ENCODE measurements around the gene BORCS5. TPM values are rescaled to one million over a fixed set of nuclear protein-coding genes. Genes with fewer than 3 reads are reported as not detected.
"Not testable (repeated sequence)": the region's sequence is repeated elsewhere in the genome, so short reads cannot be mapped to it uniquely, and the experiment has no call there.

Gene BORCS5
- total and polyA plus RNA-seq, 4 donors = 13.3 to 28.1 (median 14.4) TPM

GRCh38 chr12:12400793-12401192, 43.9 kb downstream of the BORCS5 start:
- no CpG with 5 or more reads among the region's 3 CpGs for WGBS (ENCODE audit: insufficient coverage)
- Histone ChIP-seq H3K4me1 (ENCODE audit: control insufficient read depth, insufficient read depth, low read length) (no peaks in the 10 kb centered on the region), H3K9me3 (ENCODE audit: control insufficient read depth, insufficient read depth, low read length) (no peaks in the 10 kb centered on the region), H3K4me3 (ENCODE audit: low read depth, low read length) (no peak overlapping the region), H3K27ac (ENCODE audit: low read depth, low read length) (no peak overlapping the region), H3K36me3 (ENCODE audit: control insufficient read depth, insufficient read depth, low read length) (no peaks in the 10 kb centered on the region), H3K27me3 (ENCODE audit: control insufficient read depth, insufficient read depth, low read length) (no peaks in the 10 kb centered on the region)
- no peak for DNase-seq (ENCODE audit: low read depth in 4 of 6, low spot score in 6 of 6)

- no CpG with 5 or more reads among the region's 9 CpGs for WGBS (ENCODE audit: insufficient coverage)
- DNase-seq (ENCODE audit: low read depth in 4 of 6, low spot score in 6 of 6) = no peak
- no peak overlapping the region for H3K27ac ChIP-seq (ENCODE audit: low read depth, low read length)
These were observed 46.7 kb downstream of the BORCS5 start for GRCh38 chr12:12403264-12404248.

GRCh38 chr12:12404297-12404696, 47.4 kb downstream of the BORCS5 start:
- Histone ChIP-seq H3K36me3 (ENCODE audit: control insufficient read depth, insufficient read depth, low read length) (no peaks in the 10 kb centered on the region), H3K9me3 (ENCODE audit: control insufficient read depth, insufficient read depth, low read length) (no peaks in the 10 kb centered on the region), H3K4me3 (ENCODE audit: low read depth, low read length) (no peak overlapping the region), H3K27ac (ENCODE audit: low read depth, low read length) (no peak overlapping the region), H3K4me1 (ENCODE audit: control insufficient read depth, insufficient read depth, low read length) (no peaks in the 10 kb centered on the region), H3K27me3 (ENCODE audit: control insufficient read depth, insufficient read depth, low read length) (no peaks in the 10 kb centered on the region)
- WGBS (ENCODE audit: insufficient coverage) = 100% methylated on average over 1 of the region's 1 CpG
- no peak for DNase-seq (ENCODE audit: low read depth in 4 of 6, low spot score in 6 of 6)

More at GRCh38 chr12:12403264-12404248, 46.7 kb downstream of the BORCS5 start:
- no peaks in the 10 kb centered on the region for H3K36me3 ChIP-seq (ENCODE audit: control insufficient read depth, insufficient read depth, low read length)
- no peak overlapping the region for H3K4me3 ChIP-seq (ENCODE audit: low read depth, low read length)
- no peaks in the 10 kb centered on the region for H3K4me1 ChIP-seq (ENCODE audit: control insufficient read depth, insufficient read depth, low read length)
- no peaks in the 10 kb centered on the region for H3K9me3 ChIP-seq (ENCODE audit: control insufficient read depth, insufficient read depth, low read length)
- no peaks in the 10 kb centered on the region for H3K27me3 ChIP-seq (ENCODE audit: control insufficient read depth, insufficient read depth, low read length)

GRCh38 chr12:12405882-12406281, 49.0 kb downstream of the BORCS5 start:
- H3K9me3 ChIP-seq (ENCODE audit: control insufficient read depth, insufficient read depth, low read length) = no peaks in the 10 kb centered on the region
- H3K4me3 ChIP-seq (ENCODE audit: low read depth, low read length) = no peak overlapping the region
- H3K4me1 ChIP-seq (ENCODE audit: control insufficient read depth, insufficient read depth, low read length) = no peaks in the 10 kb centered on the region
- H3K27ac ChIP-seq (ENCODE audit: low read depth, low read length) = no peak overlapping the region
- 37% methylated on average over 4 of the region's 5 CpGs for WGBS (ENCODE audit: insufficient coverage)
- no peaks in the 10 kb centered on the region for H3K36me3 ChIP-seq (ENCODE audit: control insufficient read depth, insufficient read depth, low read length)
- DNase-seq (ENCODE audit: low read depth in 4 of 6, low spot score in 6 of 6) = peak in 3 of 6 donors; percentile 23 to 65 (median 59)
- H3K27me3 ChIP-seq (ENCODE audit: control insufficient read depth, insufficient read depth, low read length) = no peaks in the 10 kb centered on the region

GRCh38 chr12:12406762-12407161, 49.9 kb downstream of the BORCS5 start:
- Histone ChIP-seq H3K27me3 (ENCODE audit: control insufficient read depth, insufficient read depth, low read length) (no peaks in the 10 kb centered on the region), H3K9me3 (ENCODE audit: control insufficient read depth, insufficient read depth, low read length) (no peaks in the 10 kb centered on the region), H3K36me3 (ENCODE audit: control insufficient read depth, insufficient read depth, low read length) (no peaks in the 10 kb centered on the region), H3K27ac (ENCODE audit: low read depth, low read length) (no peak overlapping the region), H3K4me1 (ENCODE audit: control insufficient read depth, insufficient read depth, low read length) (no peaks in the 10 kb centered on the region), H3K4me3 (ENCODE audit: low read depth, low read length) (no peak overlapping the region)
- no peak for DNase-seq (ENCODE audit: low read depth in 4 of 6, low spot score in 6 of 6)

- Histone ChIP-seq H3K27ac (ENCODE audit: low read depth, low read length) (no peak overlapping the region), H3K36me3 (ENCODE audit: control insufficient read depth, insufficient read depth, low read length) (no peaks in the 10 kb centered on the region), H3K27me3 (ENCODE audit: control insufficient read depth, insufficient read depth, low read length) (no peaks in the 10 kb centered on the region), H3K9me3 (ENCODE audit: control insufficient read depth, insufficient read depth, low read length) (no peaks in the 10 kb centered on the region), H3K4me1 (ENCODE audit: control insufficient read depth, insufficient read depth, low read length) (no peaks in the 10 kb centered on the region), H3K4me3 (ENCODE audit: low read depth, low read length) (no peak overlapping the region)
- no peak for DNase-seq (ENCODE audit: low read depth in 4 of 6, low spot score in 6 of 6)
- WGBS (ENCODE audit: insufficient coverage) = no CpG with 5 or more reads among the region's 1 CpG
These were observed 51.4 kb downstream of the BORCS5 start for GRCh38 chr12:12408265-12408690.

GRCh38 chr12:12409337-12409736, 52.5 kb downstream of the BORCS5 start:
- no CpG with 5 or more reads among the region's 2 CpGs for WGBS (ENCODE audit: insufficient coverage)
- not testable (repeated sequence) for H3K9me3 ChIP-seq (ENCODE audit: control insufficient read depth, insufficient read depth, low read length); H3K27ac ChIP-seq (ENCODE audit: low read depth, low read length); H3K4me3 ChIP-seq (ENCODE audit: low read depth, low read length); H3K36me3 ChIP-seq (ENCODE audit: control insufficient read depth, insufficient read depth, low read length); H3K27me3 ChIP-seq (ENCODE audit: control insufficient read depth, insufficient read depth, low read length); H3K4me1 ChIP-seq (ENCODE audit: control insufficient read depth, insufficient read depth, low read length); DNase-seq (ENCODE audit: low read depth in 4 of 6, low spot score in 6 of 6)

- DNase-seq (ENCODE audit: low read depth in 4 of 6, low spot score in 6 of 6) = no peak
- H3K9me3 ChIP-seq (ENCODE audit: control insufficient read depth, insufficient read depth, low read length) = no peaks in the 10 kb centered on the region
- no peak overlapping the region for H3K27ac ChIP-seq (ENCODE audit: low read depth, low read length)
- H3K27me3 ChIP-seq (ENCODE audit: control insufficient read depth, insufficient read depth, low read length) = no peaks in the 10 kb centered on the region
- WGBS (ENCODE audit: insufficient coverage) = no CpG with 5 or more reads among the region's 2 CpGs
- no peaks in the 10 kb centered on the region for H3K4me1 ChIP-seq (ENCODE audit: control insufficient read depth, insufficient read depth, low read length)
- H3K36me3 ChIP-seq (ENCODE audit: control insufficient read depth, insufficient read depth, low read length) = no peaks in the 10 kb centered on the region
- H3K4me3 ChIP-seq (ENCODE audit: low read depth, low read length) = no peak overlapping the region
These were observed 59.0 kb downstream of the BORCS5 start for GRCh38 chr12:12415886-12416285.

- WGBS (ENCODE audit: insufficient coverage) = no CpG with 5 or more reads among the region's 3 CpGs
- not testable (repeated sequence) for H3K4me3 ChIP-seq (ENCODE audit: low read depth, low read length)
These were observed 62.3 kb downstream of the BORCS5 start for GRCh38 chr12:12419165-12419564.

GRCh38 chr12:12423367-12423766, 66.5 kb downstream of the BORCS5 start:
- Histone ChIP-seq H3K4me3 (ENCODE audit: low read depth, low read length) (no peak overlapping the region), H3K9me3 (ENCODE audit: control insufficient read depth, insufficient read depth, low read length) (peaks cover 5% of the 10 kb centered on the region), H3K36me3 (ENCODE audit: control insufficient read depth, insufficient read depth, low read length) (no peaks in the 10 kb centered on the region), H3K27ac (ENCODE audit: low read depth, low read length) (no peak overlapping the region), H3K27me3 (ENCODE audit: control insufficient read depth, insufficient read depth, low read length) (no peaks in the 10 kb centered on the region), H3K4me1 (ENCODE audit: control insufficient read depth, insufficient read depth, low read length) (no peaks in the 10 kb centered on the region)
- 100% methylated on average over 1 of the region's 2 CpGs for WGBS (ENCODE audit: insufficient coverage)
- DNase-seq (ENCODE audit: low read depth in 4 of 6, low spot score in 6 of 6) = no peak

More at GRCh38 chr12:12419165-12419564, 62.3 kb downstream of the BORCS5 start:
- H3K9me3 ChIP-seq (ENCODE audit: control insufficient read depth, insufficient read depth, low read length); H3K27me3 ChIP-seq (ENCODE audit: control insufficient read depth, insufficient read depth, low read length); H3K36me3 ChIP-seq (ENCODE audit: control insufficient read depth, insufficient read depth, low read length); H3K4me1 ChIP-seq (ENCODE audit: control insufficient read depth, insufficient read depth, low read length); DNase-seq (ENCODE audit: low read depth in 4 of 6, low spot score in 6 of 6); H3K27ac ChIP-seq (ENCODE audit: low read depth, low read length): not testable (repeated sequence)

Measured in spinal cord (tissue), 10 donors.